Suppressor macrophage (primary cell): ENCODE data around the gene PLA2G2A.
"Not testable (repeated sequence)": the region's sequence is repeated elsewhere in the genome, so short reads cannot be mapped to it uniquely, and the experiment has no call there.

Source experiments
- DNase-seq, 4 experiments: peaks; one replicate each; pipeline ENCODE4 v3.0.0-alpha.2; 2020 to 2022
- total RNA-seq, 17 experiments: gene quantifications; one replicate each; lab custom pipeline; 2026; ENCODE audit warnings: mixed read lengths in 6 of 17, inconsistent platforms in 3 of 17; lab: John Stamatoyannopoulos, UW

Gene PLA2G2A
- total RNA-seq = 0 to 1.1 (median 0) reads per million in 17 experiments

- no peak for DNase-seq
These were observed at the start of gene PLA2G2A for GRCh38 chr1:19979494-19979977. Gene PLA2G2A, minus strand, starts transcription at chr1:19979618. Its CDS starts 845 bp downstream, at chr1:19978773.

GRCh38 chr1:20028726-20029125 lies 49.3 kb upstream of the PLA2G2A start:
- no peak for DNase-seq

- DNase-seq = no peak
These were observed 48.7 kb upstream of the PLA2G2A start for GRCh38 chr1:20028125-20028524.

GRCh38 chr1:20017741-20018140 lies 38.3 kb upstream of the PLA2G2A start:
- no peak for DNase-seq

- no peak for DNase-seq
These were observed 34.7 kb upstream of the PLA2G2A start for GRCh38 chr1:20014153-20014552.

GRCh38 chr1:20010016-20010415 lies 30.6 kb upstream of the PLA2G2A start:
- DNase-seq = no peak

GRCh38 chr1:20009212-20009611 lies 29.8 kb upstream of the PLA2G2A start:
- no peak for DNase-seq

- no peak for DNase-seq
These were observed 29.0 kb upstream of the PLA2G2A start for GRCh38 chr1:20008391-20008841.

GRCh38 chr1:19998823-19999222 lies 19.4 kb upstream of the PLA2G2A start:
- not testable (repeated sequence) for DNase-seq

GRCh38 chr1:19990689-19991088 lies 11.3 kb upstream of the PLA2G2A start:
- DNase-seq = no peak

GRCh38 chr1:19990182-19990582 lies 10.8 kb upstream of the PLA2G2A start:
- not testable (repeated sequence) for DNase-seq

- peak in 1 of 4 experiments; percentile 6 for DNase-seq
These were observed 9.0 kb upstream of the PLA2G2A start for GRCh38 chr1:19988267-19989006.

GRCh38 chr1:19987719-19988118 lies 8.3 kb upstream of the PLA2G2A start:
- no peak for DNase-seq

GRCh38 chr1:19984409-19985016 lies 5.1 kb upstream of the PLA2G2A start:
- not testable (repeated sequence) for DNase-seq

- DNase-seq = no peak
These were observed 2.3 kb upstream of the PLA2G2A start for GRCh38 chr1:19981507-19982312.

- DNase-seq = no peak
These were observed 1.7 kb upstream of the PLA2G2A start for GRCh38 chr1:19981170-19981506.

GRCh38 chr1:19980314-19980713 lies 896 bp upstream of the PLA2G2A start:
- no peak for DNase-seq

- DNase-seq = no peak
These were observed 1.3 kb downstream of the PLA2G2A start for GRCh38 chr1:19978143-19978542.

- peak in 2 of 4 experiments; percentile 5 to 7 for DNase-seq
These were observed 3.0 kb downstream of the PLA2G2A start for GRCh38 chr1:19976317-19977003.

- no peak for DNase-seq
These were observed 3.8 kb downstream of the PLA2G2A start for GRCh38 chr1:19975423-19976193.

- peak; percentile 37 to 65 (median 56) for DNase-seq
These were observed 4.5 kb downstream of the PLA2G2A start for GRCh38 chr1:19974822-19975416.
